Kidney (tissue), 14 donors: ENCODE measurements around the gene PTPRS. TPM values are rescaled to one million over a fixed set of nuclear protein-coding genes. Genes with fewer than 3 reads are reported as not detected.

Experiments
- DNase-seq, 5 donors: peaks; one replicate each; pipeline ENCODE4 v3.0.0-alpha.2; 2013 to 2020
- FAIRE-seq: peaks from 2 replicates; lab custom pipeline; 2012; peaks lifted over from hg19 to GRCh38; lab: Jason Lieb, UNC
- H3K27ac ChIP-seq, 2 donors: one replicate each; pipeline ENCODE4 v1.7.0; 2013; ENCODE audit warnings: low read depth in 2 of 2, low read length in 2 of 2, inconsistent platforms in 1 of 2
- H3K27me3 ChIP-seq: one replicate; pipeline ENCODE4 v1.7.1; 2013; ENCODE audit warnings: low read length, inconsistent platforms; ENCODE audit not compliant: control insufficient read depth, insufficient read depth
- H3K36me3 ChIP-seq, 3 donors: one replicate each; pipeline versions ENCODE4 v1.7.0 to v1.7.1; 2013; ENCODE audit warnings: low read length in 3 of 3, control low read depth in 1 of 3, inconsistent platforms in 1 of 3; ENCODE audit not compliant: insufficient read depth in 3 of 3, control insufficient read depth in 2 of 3
- H3K4me1 ChIP-seq, 3 donors: one replicate each; pipeline versions ENCODE4 v1.7.0 to v1.7.1; 2013; ENCODE audit warnings: low read length in 3 of 3, inconsistent platforms in 1 of 3, low read depth in 1 of 3; ENCODE audit not compliant: control insufficient read depth in 2 of 3, insufficient read depth in 2 of 3
- H3K4me3 ChIP-seq, 3 donors: one replicate each; pipeline versions ENCODE4 v1.7.0 to v1.8.1; 2013; ENCODE audit warnings: low read length in 3 of 3, control low read depth in 1 of 3, inconsistent platforms in 1 of 3
- H3K9ac ChIP-seq, 3 donors: one replicate each; pipeline versions ENCODE4 v1.7.0 to v1.7.1; 2013; ENCODE audit warnings: low read length in 3 of 3, control low read depth in 1 of 3, inconsistent platforms in 1 of 3
- H3K9me3 ChIP-seq, 3 donors: one replicate each; pipeline versions ENCODE4 v1.7.0 to v1.7.1; 2013; ENCODE audit warnings: low read length in 3 of 3, control low read depth in 1 of 3, inconsistent platforms in 1 of 3; ENCODE audit not compliant: control insufficient read depth in 2 of 3, insufficient read depth in 1 of 3
- CTCF ChIP-seq: IDR thresholded peaks from 3 replicates; pipeline ENCODE4 v1.5.1; 2012; ENCODE audit warnings: mild to moderate bottlenecking, moderate library complexity, borderline replicate concordance; ENCODE audit not compliant: insufficient read depth; ENCODE audit errors: extremely low read depth
- intact Hi-C: fragments of 100-400 bp; cut with DNase I; formaldehyde crosslinking; loops from one replicate; pipeline ENCODE4 v1.11.1; 2022
- polyA plus RNA-seq: library from polyadenylated mRNA; stranded (reverse); fragments of 350-450 nt; fragmentation: Illumina TruSeq; extraction: RNeasy Lipid Tissue Mini Kit (QIAGEN cat#74804); gene quantifications from one replicate; pipeline ENCODE4 v1.2.3, GENCODE V29; 2014; ENCODE audit warnings: low read depth, low replicate concordance; ENCODE audit not compliant: insufficient read depth
- total RNA-seq: library from RNA; stranded (reverse); fragmentation: NEBNext Ultra II Directional; extraction: Animal tissue kit (Norgen Biotek cat#: 25700); gene quantifications from one replicate; pipeline ENCODE4 v1.2.1, GENCODE V29; 2021
- donor health status: control.
- donor health status: control.
- donor health status: control.
- donor health status: control.
- donor health status: control.
- donor health status: DM: yes; HTN: yes; CAD: no.
- donor health status: Normal renal cell carcinoma (clear cell type).

PTPRS gene
- total and polyA plus RNA-seq, 2 donors from 2014 or later: 7.2 to 103 TPM

- H3K4me3 ChIP-seq: no peak overlapping the region
- FAIRE-seq (no peak), DNase-seq (no peak)
- H3K9me3 ChIP-seq: no peaks in the 10 kb centered on the region
- intact Hi-C loops: no loop called here
- no peak overlapping the region for H3K9ac ChIP-seq
- no peak overlapping the region for H3K27ac ChIP-seq
- no peak for TF ChIP-seq CTCF
- peaks cover 0 to under 1% (median 0%) of the 10 kb centered on the region in 3 donors for H3K4me1 ChIP-seq
- H3K27me3 ChIP-seq: no peaks in the 10 kb centered on the region
- no peaks in the 10 kb centered on the region for H3K36me3 ChIP-seq
These were observed 41.5 kb downstream of the PTPRS start for GRCh38 chr19:5299137-5299536.

GRCh38 chr19:5298471-5298901 is 42.1 kb downstream of the PTPRS start:
- H3K36me3 ChIP-seq: no peaks in the 10 kb centered on the region
- no peak overlapping the region for H3K27ac ChIP-seq
- no peak overlapping the region for H3K9ac ChIP-seq
- peaks cover 0 to 2% (median 0%) of the 10 kb centered on the region in 3 donors for H3K4me1 ChIP-seq
- DNase-seq (peak in 1 of 5 donors; percentile 94), FAIRE-seq (no peak)
- no peaks in the 10 kb centered on the region for H3K9me3 ChIP-seq
- H3K27me3 ChIP-seq: no peaks in the 10 kb centered on the region
- intact Hi-C loops: no loop called here
- H3K4me3 ChIP-seq: no peak overlapping the region
- TF ChIP-seq CTCF: no peak

- Histone ChIP-seq H3K27me3 (no peaks in the 10 kb centered on the region), H3K4me3 (no peak overlapping the region), H3K9me3 (no peaks in the 10 kb centered on the region), H3K36me3 (no peaks in the 10 kb centered on the region), H3K27ac (no peak overlapping the region), H3K9ac (no peak overlapping the region), H3K4me1 (peaks cover 0 to 4% (median 3%) of the 10 kb centered on the region in 3 donors)
- intact Hi-C loops: no loop called here
- no peak for DNase-seq
- TF ChIP-seq CTCF: no peak
- no peak for FAIRE-seq
These were observed 43.3 kb downstream of the PTPRS start for GRCh38 chr19:5297272-5297669.
